Nucleus accumbens (tissue), 56 donors: ENCODE measurements around the gene PLEKHG1.

ENCODE experiments used
- DNase-seq, 56 donors: peaks; one replicate each; lab custom pipeline; 2025; lab: John Stamatoyannopoulos, UW

Gene PLEKHG1

GRCh38 chr6:150617496-150618460 lies 18.1 kb downstream of the PLEKHG1 start:
- DNase-seq, result no peak

- DNase-seq, result no peak
Observed at GRCh38 chr6:150619275-150619674, 19.6 kb downstream of the PLEKHG1 start.

- DNase-seq, result peak in 1 of 56 donors; percentile 8
Observed at GRCh38 chr6:150620244-150620643, 20.6 kb downstream of the PLEKHG1 start.

- DNase-seq, result no peak
Observed at GRCh38 chr6:150620763-150621162, 21.1 kb downstream of the PLEKHG1 start.

- no peak for DNase-seq
Observed at GRCh38 chr6:150622476-150622875, 22.8 kb downstream of the PLEKHG1 start.

- DNase-seq, result peak in 1 of 56 donors; percentile 13
Observed at GRCh38 chr6:150622941-150623874, 23.5 kb downstream of the PLEKHG1 start.

GRCh38 chr6:150624191-150624590 lies 24.5 kb downstream of the PLEKHG1 start:
- no peak for DNase-seq

GRCh38 chr6:150625927-150626326 lies 26.2 kb downstream of the PLEKHG1 start:
- DNase-seq, result no peak

- DNase-seq, result no peak
Observed at GRCh38 chr6:150627154-150627553, 27.5 kb downstream of the PLEKHG1 start.

- no peak for DNase-seq
Observed at GRCh38 chr6:150627585-150628025, 27.9 kb downstream of the PLEKHG1 start.

- no peak for DNase-seq
Observed at GRCh38 chr6:150628908-150629307, 29.2 kb downstream of the PLEKHG1 start.

- DNase-seq, result no peak
Observed at GRCh38 chr6:150631283-150631983, 31.7 kb downstream of the PLEKHG1 start.

- DNase-seq, result no peak
Observed at GRCh38 chr6:150631984-150632642, 32.4 kb downstream of the PLEKHG1 start.

GRCh38 chr6:150632785-150633485 lies 33.2 kb downstream of the PLEKHG1 start:
- DNase-seq, result no peak

- DNase-seq, result no peak
Observed at GRCh38 chr6:150633486-150633834, 33.8 kb downstream of the PLEKHG1 start.

- no peak for DNase-seq
Observed at GRCh38 chr6:150634176-150634963, 34.7 kb downstream of the PLEKHG1 start.

- DNase-seq, result no peak
Observed at GRCh38 chr6:150634964-150635292, 35.2 kb downstream of the PLEKHG1 start.

- no peak for DNase-seq
Observed at GRCh38 chr6:150635906-150636514, 36.3 kb downstream of the PLEKHG1 start.
